Astrocyte (in vitro differentiated cells and primary cell): ENCODE measurements around the gene ASB4. TPM values are rescaled to one million over a fixed set of nuclear protein-coding genes. Genes with fewer than 3 reads are reported as not detected.

Experiments used
- DNase-seq: peaks from one replicate; pipeline ENCODE4 v3.0.0-alpha.2; 2010; ENCODE audit warnings: low read depth
- FAIRE-seq: peaks from 2 replicates; lab custom pipeline; 2011; peaks lifted over from hg19 to GRCh38; lab: Jason Lieb, UNC
- H2AFZ ChIP-seq: 2 replicates; pipeline ENCODE4 v1.6.0; 2012; ENCODE audit warnings: low read depth, low read length, inconsistent platforms
- H3K27ac ChIP-seq: 2 replicates; pipeline ENCODE4 v1.5.1; 2011; ENCODE audit warnings: low read depth, low read length, inconsistent platforms
- H3K27me3 ChIP-seq: 2 replicates; pipeline ENCODE4 v1.6.0; 2011; ENCODE audit warnings: low read length, inconsistent platforms; ENCODE audit not compliant: insufficient read depth
- H3K36me3 ChIP-seq: 2 replicates; pipeline ENCODE4 v1.5.1; 2011; ENCODE audit warnings: low read length, inconsistent platforms; ENCODE audit not compliant: insufficient read depth
- H3K4me1 ChIP-seq: 2 replicates; pipeline ENCODE4 v1.5.1; 2011; ENCODE audit warnings: low read length, inconsistent platforms; ENCODE audit not compliant: insufficient read depth
- H3K4me2 ChIP-seq: 2 replicates; pipeline ENCODE4 v1.6.0; 2012; ENCODE audit warnings: low read length, inconsistent platforms
- H3K4me3 ChIP-seq: 2 replicates; pipeline ENCODE4 v1.5.1; 2011; ENCODE audit warnings: low read depth, mild to moderate bottlenecking, low read length, inconsistent platforms; ENCODE audit not compliant: insufficient read depth
- H3K79me2 ChIP-seq: 2 replicates; pipeline ENCODE4 v1.6.0; 2012; ENCODE audit warnings: mild to moderate bottlenecking, low read length, inconsistent platforms; ENCODE audit not compliant: insufficient read depth
- H3K9ac ChIP-seq: 2 replicates; pipeline ENCODE4 v1.6.0; 2012; ENCODE audit warnings: mild to moderate bottlenecking, low read length, inconsistent platforms
- H3K9me3 ChIP-seq: 2 replicates; pipeline ENCODE4 v1.5.1; 2012; ENCODE audit warnings: low read depth, mild to moderate bottlenecking, low read length, inconsistent platforms; ENCODE audit not compliant: insufficient read depth
- H4K20me1 ChIP-seq: 2 replicates; pipeline ENCODE4 v1.6.0; 2012; ENCODE audit warnings: low read length, inconsistent platforms; ENCODE audit not compliant: insufficient read depth
- H3K27ac Mint-ChIP-seq: one replicate; pipeline ENCODE4 v1.8.0; 2021; ENCODE audit warnings: mild to moderate bottlenecking, mixed read lengths; ENCODE audit not compliant: unreplicated experiment
- H3K27me3 Mint-ChIP-seq: one replicate; pipeline ENCODE4 v1.8.0; 2021; ENCODE audit warnings: low read depth, mixed read lengths; ENCODE audit not compliant: unreplicated experiment
- H3K36me3 Mint-ChIP-seq: one replicate; pipeline ENCODE4 v1.8.0; 2021; ENCODE audit warnings: low read depth, mixed read lengths; ENCODE audit not compliant: unreplicated experiment
- H3K4me1 Mint-ChIP-seq: one replicate; pipeline ENCODE4 v1.8.0; 2021; ENCODE audit warnings: low read depth, mixed read lengths; ENCODE audit not compliant: unreplicated experiment
- H3K4me3 Mint-ChIP-seq: one replicate; pipeline ENCODE4 v1.8.0; 2021; ENCODE audit warnings: mild to moderate bottlenecking, moderate library complexity, mixed read lengths; ENCODE audit not compliant: unreplicated experiment
- H3K9me3 Mint-ChIP-seq: one replicate; pipeline ENCODE4 v1.8.0; 2021; ENCODE audit warnings: mild to moderate bottlenecking, mixed read lengths; ENCODE audit not compliant: unreplicated experiment
- CTCF ChIP-seq: IDR thresholded peaks from 2 replicates; pipeline ENCODE4 v1.5.1; 2011; ENCODE audit warnings: low read depth, mild to moderate bottlenecking, inconsistent platforms, low read length, moderate library complexity; ENCODE audit not compliant: insufficient read depth
- EZH2 ChIP-seq: IDR thresholded peaks from 2 replicates; pipeline ENCODE4 v1.6.1; 2012; ENCODE audit warnings: mild to moderate bottlenecking, low read length, inconsistent platforms; ENCODE audit not compliant: insufficient read depth
- total RNA-seq: library from RNA; stranded (reverse); gene quantifications from 2 replicates; pipeline ENCODE4 v1.2.1, GENCODE V29; 2021

The ASB4 gene
- total RNA-seq, 1 donor from 2014 or later, result not detected

GRCh38 chr7:95529701-95530100, 44.0 kb downstream of the ASB4 start:
- Histone ChIP-seq H3K36me3 (no peaks in the 10 kb centered on the region), H3K27ac (no peak overlapping the region), H3K27me3 (peaks cover 6% of the 10 kb centered on the region), H4K20me1 (no peaks in the 10 kb centered on the region), H3K4me1 (no peaks in the 10 kb centered on the region), H2AFZ (no peak overlapping the region), H3K9ac (no peak overlapping the region), H3K9me3 (no peaks in the 10 kb centered on the region), H3K4me3 (no peak overlapping the region), H3K4me2 (no peak overlapping the region), H3K79me2 (no peaks in the 10 kb centered on the region)
- peaks cover 3% of the 10 kb centered on the region for H3K4me1 Mint-ChIP-seq
- peaks cover 4% of the 10 kb centered on the region for H3K27me3 Mint-ChIP-seq
- FAIRE-seq (no peak), DNase-seq (no peak)
- no peaks in the 10 kb centered on the region for H3K9me3 Mint-ChIP-seq
- TF ChIP-seq CTCF (no peak), EZH2 (no peak)
- no peak overlapping the region for H3K27ac Mint-ChIP-seq
- H3K36me3 Mint-ChIP-seq, result no peaks in the 10 kb centered on the region
- no peak overlapping the region for H3K4me3 Mint-ChIP-seq

GRCh38 chr7:95530881-95531280, 45.1 kb downstream of the ASB4 start:
- H3K4me2 ChIP-seq, result no peak overlapping the region
- no peaks in the 10 kb centered on the region for H3K79me2 ChIP-seq
- H4K20me1 ChIP-seq, result no peaks in the 10 kb centered on the region
- no peaks in the 10 kb centered on the region for H3K9me3 Mint-ChIP-seq
- no peak overlapping the region for H3K4me3 ChIP-seq
- H3K9ac ChIP-seq, result no peak overlapping the region
- no peak overlapping the region for H3K27ac ChIP-seq
- TF ChIP-seq CTCF (no peak), EZH2 (no peak)
- peaks cover 6% of the 10 kb centered on the region for H3K27me3 ChIP-seq
- no peak overlapping the region for H3K27ac Mint-ChIP-seq
- no peak overlapping the region for H2AFZ ChIP-seq
- H3K9me3 ChIP-seq, result no peaks in the 10 kb centered on the region
- DNase-seq, result no peak
- H3K4me3 Mint-ChIP-seq, result no peak overlapping the region
- no peaks in the 10 kb centered on the region for H3K4me1 Mint-ChIP-seq
- H3K27me3 Mint-ChIP-seq, result peaks cover 4% of the 10 kb centered on the region
- no peaks in the 10 kb centered on the region for H3K36me3 Mint-ChIP-seq
- FAIRE-seq, result no peak
- H3K4me1 ChIP-seq, result no peaks in the 10 kb centered on the region
- H3K36me3 ChIP-seq, result no peaks in the 10 kb centered on the region

GRCh38 chr7:95531605-95532219, 46.0 kb downstream of the ASB4 start:
- Mint-ChIP-seq H3K27me3 (peaks cover 4% of the 10 kb centered on the region), H3K27ac (no peak overlapping the region), H3K36me3 (no peaks in the 10 kb centered on the region), H3K9me3 (no peaks in the 10 kb centered on the region), H3K4me3 (no peak overlapping the region), H3K4me1 (no peaks in the 10 kb centered on the region)
- TF ChIP-seq EZH2 (no peak), CTCF (no peak)
- no peak overlapping the region for H3K27ac ChIP-seq
- no peaks in the 10 kb centered on the region for H3K9me3 ChIP-seq
- H3K9ac ChIP-seq, result no peak overlapping the region
- no peak for DNase-seq
- no peak overlapping the region for H3K4me2 ChIP-seq
- no peaks in the 10 kb centered on the region for H3K36me3 ChIP-seq
- H4K20me1 ChIP-seq, result no peaks in the 10 kb centered on the region
- no peak overlapping the region for H2AFZ ChIP-seq
- no peak for FAIRE-seq
- H3K4me1 ChIP-seq, result no peaks in the 10 kb centered on the region
- H3K79me2 ChIP-seq, result no peaks in the 10 kb centered on the region
- no peak overlapping the region for H3K4me3 ChIP-seq
- H3K27me3 ChIP-seq, result peaks cover 6% of the 10 kb centered on the region
